Natural killer cell (primary cell): ENCODE measurements around the gene CPS1. TPM values are rescaled to one million over a fixed set of nuclear protein-coding genes. Genes with fewer than 3 reads are reported as not detected.

Source experiments
- ATAC-seq, 3 donors: fragments of 150-1000 bp in 2 of 3; fragments of 200-7000 bp in 1 of 3; cut with Tn5 transposase; 1 replicate in 1 of 3; 2 replicates in 2 of 3; pipeline ENCODE4 v1.10.0; 2021; ENCODE audit warnings: mild to moderate bottlenecking in 2 of 3, moderate library complexity in 2 of 3
- DNase-seq, 2 donors: peaks; one replicate each; pipeline versions ENCODE4 v3.0.0 to v3.0.0-alpha.2; 2013 to 2021; ENCODE audit warnings: mixed read lengths in 1 of 2
- H3K27ac ChIP-seq: one replicate; pipeline ENCODE4 v1.5.1; 2013; ENCODE audit warnings: mild to moderate bottlenecking, low read length
- H3K27me3 ChIP-seq: one replicate; pipeline ENCODE4 v1.6.1; 2013; ENCODE audit warnings: low read length; ENCODE audit not compliant: control insufficient read depth, insufficient read depth
- H3K36me3 ChIP-seq: one replicate; pipeline ENCODE4 v1.6.1; 2013; ENCODE audit warnings: low read length; ENCODE audit not compliant: control insufficient read depth, insufficient read depth
- H3K4me1 ChIP-seq: one replicate; pipeline ENCODE4 v1.6.1; 2013; ENCODE audit warnings: low read length; ENCODE audit not compliant: control insufficient read depth, insufficient read depth
- H3K4me3 ChIP-seq: one replicate; pipeline ENCODE4 v1.5.1; 2013; ENCODE audit warnings: low read length
- H3K9me3 ChIP-seq: one replicate; pipeline ENCODE4 v1.6.1; 2013; ENCODE audit warnings: low read length; ENCODE audit not compliant: control insufficient read depth, insufficient read depth
- H3K27ac Mint-ChIP-seq, 2 donors: one replicate each; pipeline ENCODE4 v1.8.0; 2022; ENCODE audit warnings: mild to moderate bottlenecking in 2 of 2, mixed read lengths in 2 of 2, moderate library complexity in 1 of 2
- H3K27me3 Mint-ChIP-seq, 2 donors: one replicate each; pipeline ENCODE4 v1.8.0; 2022; ENCODE audit warnings: low read depth in 2 of 2, mixed read lengths in 2 of 2
- H3K36me3 Mint-ChIP-seq: one replicate; pipeline ENCODE4 v1.8.0; 2022; ENCODE audit warnings: mixed read lengths
- H3K4me1 Mint-ChIP-seq, 2 donors: one replicate each; pipeline ENCODE4 v1.8.0; 2022; ENCODE audit warnings: mixed read lengths in 2 of 2
- H3K4me3 Mint-ChIP-seq: one replicate; pipeline ENCODE4 v1.8.0; 2022; ENCODE audit warnings: mild to moderate bottlenecking, moderate library complexity, mixed read lengths
- H3K9me3 Mint-ChIP-seq, 2 donors: one replicate each; pipeline ENCODE4 v1.8.0; 2022; ENCODE audit warnings: mixed read lengths in 2 of 2
- WGBS: methylation state at CpG from one replicate; pipeline ENCODE4 v1.1.7; 2013; ENCODE audit warnings: missing lambda C conversion rate; ENCODE audit not compliant: insufficient coverage; 5-methylcytosine and 5-hydroxymethylcytosine counted together
- intact Hi-C: fragments of 100-400 bp; cut with micrococcal nuclease; formaldehyde crosslinking; loops from one replicate; pipeline ENCODE4 v1.14.2; 2022
- total RNA-seq, 4 donors: library from RNA; stranded (reverse); fragments of 120-200 nt in 1 of 4; gene quantifications; one replicate each; pipeline versions ENCODE4 v1.2.3 to v1.2.4, GENCODE V29; 2013 to 2022
- TF ChIP-seq, protein P1 (sequence below): fragments of 200-600 bp; IDR thresholded peaks from one replicate; pipeline ENCODE4 v1.8.0; 2022; ENCODE audit warnings: antibody characterized with exemption

Gene CPS1
- total RNA-seq, 3 donors from 2014 or later (not counting 1 experiment from before 2014, with no cell fraction given) = 1.3 TPM; not detected in 2

- Histone ChIP-seq H3K27ac (no peak overlapping the region), H3K9me3 (no peaks in the 10 kb centered on the region), H3K27me3 (no peaks in the 10 kb centered on the region), H3K4me1 (no peaks in the 10 kb centered on the region), H3K4me3 (no peak overlapping the region), H3K36me3 (no peaks in the 10 kb centered on the region)
- Mint-ChIP-seq H3K4me1 (no peaks in the 10 kb centered on the region), H3K36me3 (no peaks in the 10 kb centered on the region), H3K27me3 (no peaks in the 10 kb centered on the region), H3K9me3 (peaks cover 6 to 8% of the 10 kb centered on the region in 2 donors), H3K4me3 (no peak overlapping the region), H3K27ac (no peak overlapping the region)
- ATAC-seq (no peak), DNase-seq (no peak)
- TF ChIP-seq, protein P1, sequence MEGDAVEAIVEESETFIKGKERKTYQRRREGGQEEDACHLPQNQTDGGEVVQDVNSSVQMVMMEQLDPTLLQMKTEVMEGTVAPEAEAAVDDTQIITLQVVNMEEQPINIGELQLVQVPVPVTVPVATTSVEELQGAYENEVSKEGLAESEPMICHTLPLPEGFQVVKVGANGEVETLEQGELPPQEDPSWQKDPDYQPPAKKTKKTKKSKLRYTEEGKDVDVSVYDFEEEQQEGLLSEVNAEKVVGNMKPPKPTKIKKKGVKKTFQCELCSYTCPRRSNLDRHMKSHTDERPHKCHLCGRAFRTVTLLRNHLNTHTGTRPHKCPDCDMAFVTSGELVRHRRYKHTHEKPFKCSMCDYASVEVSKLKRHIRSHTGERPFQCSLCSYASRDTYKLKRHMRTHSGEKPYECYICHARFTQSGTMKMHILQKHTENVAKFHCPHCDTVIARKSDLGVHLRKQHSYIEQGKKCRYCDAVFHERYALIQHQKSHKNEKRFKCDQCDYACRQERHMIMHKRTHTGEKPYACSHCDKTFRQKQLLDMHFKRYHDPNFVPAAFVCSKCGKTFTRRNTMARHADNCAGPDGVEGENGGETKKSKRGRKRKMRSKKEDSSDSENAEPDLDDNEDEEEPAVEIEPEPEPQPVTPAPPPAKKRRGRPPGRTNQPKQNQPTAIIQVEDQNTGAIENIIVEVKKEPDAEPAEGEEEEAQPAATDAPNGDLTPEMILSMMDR = no peak
- intact Hi-C loops = no loop called here
- 61% methylated on average over 2 of the region's 2 CpGs for WGBS
These were observed 156.7 kb downstream of the CPS1 start for GRCh38 chr2:210713122-210713521.

DNA sequence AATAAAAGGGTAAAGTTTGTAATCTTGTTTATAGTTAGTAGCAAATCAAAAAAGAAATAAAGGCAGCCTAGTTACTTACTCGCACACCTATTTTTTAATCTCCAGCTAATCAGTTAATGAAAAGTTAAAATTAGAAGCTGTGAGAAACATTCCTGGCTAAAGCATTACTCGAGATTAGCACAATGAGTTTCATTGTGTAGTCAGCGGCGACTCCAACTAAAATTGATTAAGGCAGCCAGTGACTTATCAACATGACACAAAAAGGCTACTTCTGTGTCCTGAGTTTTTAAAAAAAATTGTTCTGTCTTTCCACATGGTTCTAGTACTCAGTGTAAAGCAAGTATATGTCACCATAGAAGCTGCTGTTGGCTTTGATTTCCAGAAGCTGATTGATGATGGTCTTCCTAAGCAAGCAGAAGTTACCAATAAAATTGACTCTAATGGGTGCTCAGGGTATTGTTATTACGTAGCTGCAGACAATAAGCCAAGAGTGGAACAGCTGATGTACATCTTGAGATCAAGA is 159.2 kb downstream of the CPS1 start:
- Mint-ChIP-seq H3K9me3 (peaks cover 8 to 9% of the 10 kb centered on the region in 2 donors), H3K4me1 (no peaks in the 10 kb centered on the region)

DNA sequence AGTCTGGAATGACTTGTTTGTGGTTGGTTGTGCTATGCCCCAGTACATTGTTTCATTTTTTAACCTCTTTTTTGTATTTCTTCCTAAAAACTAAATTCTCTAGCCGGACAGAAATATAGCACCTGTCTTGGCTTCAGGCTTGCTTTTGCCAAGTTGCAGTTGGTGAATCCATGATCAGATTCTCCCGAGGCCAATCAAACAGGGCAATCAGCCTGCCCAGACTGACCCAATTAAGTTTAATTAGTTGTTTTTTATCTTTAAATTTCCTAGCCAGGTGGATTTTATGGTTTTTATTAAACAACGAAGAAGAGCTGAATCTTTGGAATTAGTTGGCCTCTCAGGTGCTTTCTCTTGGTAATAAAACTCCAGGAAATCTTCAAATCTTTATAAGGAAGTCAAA is 162.1 kb downstream of the CPS1 start:
- DNase-seq (no peak), ATAC-seq (no peak)
- Histone ChIP-seq H3K4me1 (no peaks in the 10 kb centered on the region), H3K27me3 (no peaks in the 10 kb centered on the region), H3K36me3 (no peaks in the 10 kb centered on the region), H3K4me3 (no peak overlapping the region), H3K27ac (no peak overlapping the region), H3K9me3 (no peaks in the 10 kb centered on the region)
- no peak overlapping the region for H3K4me3 Mint-ChIP-seq
- H3K27me3 Mint-ChIP-seq = no peaks in the 10 kb centered on the region
- TF ChIP-seq, protein P1 = no peak
- H3K4me1 Mint-ChIP-seq = no peaks in the 10 kb centered on the region
- H3K27ac Mint-ChIP-seq = no peak overlapping the region
- H3K36me3 Mint-ChIP-seq = no peaks in the 10 kb centered on the region
- intact Hi-C loops = no loop called here
- 58% methylated on average over 2 of the region's 3 CpGs for WGBS
- peaks cover 6 to 15% of the 10 kb centered on the region in 2 donors for H3K9me3 Mint-ChIP-seq

More for the DNA sequence above, 159.2 kb downstream of the CPS1 start:
- H3K9me3 ChIP-seq = no peaks in the 10 kb centered on the region
- Mint-ChIP-seq H3K4me3 (no peak overlapping the region), H3K36me3 (no peaks in the 10 kb centered on the region), H3K27me3 (no peaks in the 10 kb centered on the region), H3K27ac (no peak overlapping the region)
- ATAC-seq (no peak), DNase-seq (no peak)
- H3K27me3 ChIP-seq = no peaks in the 10 kb centered on the region
- no peaks in the 10 kb centered on the region for H3K4me1 ChIP-seq
- intact Hi-C loops = no loop called here
- WGBS = 79% methylated on average over 4 of the region's 5 CpGs
- no peak overlapping the region for H3K27ac ChIP-seq
- H3K4me3 ChIP-seq = no peak overlapping the region
- H3K36me3 ChIP-seq = no peaks in the 10 kb centered on the region
- TF ChIP-seq, protein P1 = no peak

DNA sequence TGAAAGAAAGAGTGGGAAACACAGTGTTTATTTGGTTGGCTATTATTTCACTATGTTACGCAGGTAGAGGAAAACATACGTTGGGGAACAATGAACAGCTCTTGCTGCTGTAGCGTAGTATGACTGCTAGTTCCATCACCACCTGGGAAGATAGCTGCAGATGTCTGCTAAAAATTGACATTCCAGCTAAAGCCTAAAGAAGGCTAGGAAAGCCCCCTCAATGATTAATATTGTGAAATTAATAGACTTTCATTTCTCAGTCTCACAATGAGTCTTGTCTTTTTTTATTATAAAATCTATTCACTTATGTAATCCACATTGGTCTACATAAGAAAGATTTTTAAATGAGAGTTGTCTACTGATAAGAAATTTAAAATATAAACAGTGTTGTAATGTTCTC is 165.7 kb downstream of the CPS1 start:
- H3K27ac Mint-ChIP-seq = no peak overlapping the region
- WGBS = 95% methylated on average over 3 of the region's 3 CpGs

More for the DNA sequence above, 165.7 kb downstream of the CPS1 start:
- Histone ChIP-seq H3K9me3 (no peaks in the 10 kb centered on the region), H3K27ac (no peak overlapping the region), H3K27me3 (no peaks in the 10 kb centered on the region), H3K4me3 (no peak overlapping the region), H3K4me1 (no peaks in the 10 kb centered on the region), H3K36me3 (no peaks in the 10 kb centered on the region)
- H3K27me3 Mint-ChIP-seq = no peaks in the 10 kb centered on the region
- H3K4me1 Mint-ChIP-seq = no peaks in the 10 kb centered on the region
- intact Hi-C loops = no loop called here
- no peak overlapping the region for H3K4me3 Mint-ChIP-seq
- DNase-seq (no peak), ATAC-seq (no peak)
- TF ChIP-seq, protein P1 = no peak
- no peaks in the 10 kb centered on the region for H3K36me3 Mint-ChIP-seq
- H3K9me3 Mint-ChIP-seq = peaks cover 6 to 7% of the 10 kb centered on the region in 2 donors
